HepG2 (cell line): ENCODE measurements around the gene NAA38. TPM values are rescaled to one million over a fixed set of nuclear protein-coding genes. Genes with fewer than 3 reads are reported as not detected.

Source experiments
- AGO1 ChIP-seq: fragments of 200-400 bp; formaldehyde crosslinking; IDR thresholded peaks from 2 replicates; pipeline ENCODE4 v1.6.1; 2017; ENCODE audit warnings: mild to moderate bottlenecking, low read depth, low read length, moderate library complexity; ENCODE audit not compliant: poor library complexity, severe bottlenecking
- ARHGAP35 ChIP-seq: sonication (generic); formaldehyde crosslinking; IDR thresholded peaks from 2 replicates; pipeline ENCODE4 v1.9.0; 2022; ENCODE audit warnings: mild to moderate bottlenecking, inconsistent platforms, moderate library complexity, missing genetic modification reagents, borderline replicate concordance
- ATF1 ChIP-seq: IDR thresholded peaks from 2 replicates; pipeline ENCODE4 v1.6.1; 2016; ENCODE audit warnings: mild to moderate bottlenecking, control low read depth
- GABPA ChIP-seq, 2 experiments: IDR thresholded peaks; 2 replicates each; pipeline ENCODE4 v1.6.1; 2011 to 2016; ENCODE audit warnings: low read depth in 2 of 2, low read length in 1 of 2, missing biosample characterization in 1 of 2, missing genetic modification characterization in 1 of 2
- MAFG ChIP-seq: sonication (generic); formaldehyde crosslinking; IDR thresholded peaks from 2 replicates; pipeline ENCODE4 v1.5.1; 2020; ENCODE audit warnings: mild to moderate bottlenecking, missing genetic modification reagents
- RBM39 ChIP-seq: fragments of 200-400 bp; formaldehyde crosslinking; IDR thresholded peaks from one replicate; pipeline ENCODE4 v1.6.1; 2018; ENCODE audit warnings: antibody characterized with exemption, mild to moderate bottlenecking, low read depth, low read length; ENCODE audit not compliant: poor library complexity, severe bottlenecking
- RCOR2 ChIP-seq: IDR thresholded peaks from 2 replicates; pipeline ENCODE4 v1.6.1; 2016; ENCODE audit warnings: missing biosample characterization, missing genetic modification reagents
- REPIN1 ChIP-seq: sonication (generic); formaldehyde crosslinking; IDR thresholded peaks from 2 replicates; pipeline ENCODE4 v1.8.0; 2022; ENCODE audit warnings: missing genetic modification reagents, low read depth, mild to moderate bottlenecking, borderline replicate concordance
- STAT5B ChIP-seq: sonication (generic); formaldehyde crosslinking; IDR thresholded peaks from 2 replicates; pipeline ENCODE4 v1.4.0; 2020; ENCODE audit warnings: missing genetic modification reagents
- YEATS4 ChIP-seq: sonication (generic); formaldehyde crosslinking; IDR thresholded peaks from 2 replicates; pipeline ENCODE4 v1.4.0; 2020; ENCODE audit warnings: missing genetic modification reagents, borderline replicate concordance
- ZBTB7B ChIP-seq: sonication (generic); formaldehyde crosslinking; IDR thresholded peaks from 2 replicates; pipeline ENCODE4 v1.4.0; 2020; ENCODE audit warnings: missing genetic modification reagents
- ZNF652 ChIP-seq: IDR thresholded peaks from 2 replicates; pipeline ENCODE4 v1.6.1; 2016; ENCODE audit warnings: low read depth, borderline replicate concordance
- ZSCAN30 ChIP-seq: sonication (generic); formaldehyde crosslinking; IDR thresholded peaks from 2 replicates; pipeline ENCODE4 v1.5.0; 2020; ENCODE audit warnings: mild to moderate bottlenecking, missing genetic modification reagents
- ZSCAN31 ChIP-seq: sonication (generic); formaldehyde crosslinking; IDR thresholded peaks from 2 replicates; pipeline ENCODE4 v1.5.0; 2020; ENCODE audit warnings: low read depth, mild to moderate bottlenecking, missing genetic modification reagents
- polyA plus RNA-seq, 8 experiments: library from polyadenylated mRNA; depleted of rRNA in 3 of 8; stranded (reverse) in 7 of 8; unstranded in 1 of 8; fragments of >200 nt; fragmentation: Illumina TruSeq in 4 of 8; extraction: Trizol in 4 of 8; gene quantifications; 2 replicates each; pipeline versions ENCODE4 v1.2.1 to v1.2.3, GENCODE V29; 2011 to 2016; ENCODE audit warnings: low read depth in 4 of 8, missing spikeins in 1 of 8, mixed read lengths in 1 of 8; ENCODE audit not compliant: insufficient read depth in 1 of 8
- total RNA-seq, 5 experiments: library from RNA; depleted of rRNA; stranded (reverse); fragments of >200 nt; fragmentation: Illumina TruSeq; extraction: Trizol; gene quantifications; 2 replicates each; pipeline ENCODE4 v1.2.3, GENCODE V29; 2016; ENCODE audit warnings: low read depth in 1 of 5
- TF ChIP-seq, protein P1 (sequence below): sonication (generic); formaldehyde crosslinking; IDR thresholded peaks from 2 replicates; pipeline ENCODE4 v1.5.1; 2020; ENCODE audit warnings: mild to moderate bottlenecking, missing genetic modification reagents, moderate library complexity
- TF ChIP-seq, protein P2 (sequence below): IDR thresholded peaks from 2 replicates; pipeline ENCODE4 v1.6.1; 2016; ENCODE audit warnings: mild to moderate bottlenecking
- TF ChIP-seq, protein P3 (sequence below): sonication (generic); formaldehyde crosslinking; conservative IDR thresholded peaks from 2 replicates; pipeline ENCODE4 v1.4.0; 2020; ENCODE audit warnings: mild to moderate bottlenecking, missing genetic modification reagents, moderate library complexity
- TF ChIP-seq, protein P4 (sequence below): sonication (generic); formaldehyde crosslinking; IDR thresholded peaks from 2 replicates; pipeline ENCODE4 v1.5.0; 2020; ENCODE audit warnings: mild to moderate bottlenecking, low read depth, missing genetic modification reagents, borderline replicate concordance
- TF ChIP-seq, protein P5 (sequence below): sonication (generic); formaldehyde crosslinking; conservative IDR thresholded peaks from 2 replicates; pipeline ENCODE4 v1.4.0; 2020; ENCODE audit warnings: missing genetic modification reagents

Gene NAA38
- total and polyA plus RNA-seq, 2 of the 13 experiments (the other 11 are each of a cell fraction or from before 2014, with no cell fraction given), result 46.9 to 91.6 TPM

DNA sequence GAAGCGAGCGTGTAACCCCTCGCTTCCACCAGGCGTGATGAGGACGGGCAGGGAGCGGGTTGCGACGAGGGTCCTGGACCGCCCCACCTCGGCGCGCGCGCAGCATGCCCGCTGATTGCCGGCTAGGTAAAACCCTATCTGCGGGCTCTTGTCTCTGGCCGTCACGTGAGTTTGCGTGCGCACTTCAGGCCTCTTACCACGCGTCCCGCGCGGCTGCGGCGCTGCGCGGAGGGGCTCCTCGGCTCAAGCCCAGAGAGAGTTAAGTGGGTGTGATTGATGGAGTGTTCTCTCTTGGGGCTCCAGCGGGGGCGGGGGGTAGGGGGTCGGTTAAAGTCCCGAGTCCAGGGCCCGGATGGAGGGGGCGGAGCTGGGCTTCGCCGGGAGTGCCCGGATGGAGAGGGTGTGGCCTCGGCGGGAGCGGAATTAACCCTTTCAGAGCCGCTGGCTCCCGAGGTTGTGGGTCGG is 15.4 kb downstream of the NAA38 start (continued):
- TF ChIP-seq, protein P1, sequence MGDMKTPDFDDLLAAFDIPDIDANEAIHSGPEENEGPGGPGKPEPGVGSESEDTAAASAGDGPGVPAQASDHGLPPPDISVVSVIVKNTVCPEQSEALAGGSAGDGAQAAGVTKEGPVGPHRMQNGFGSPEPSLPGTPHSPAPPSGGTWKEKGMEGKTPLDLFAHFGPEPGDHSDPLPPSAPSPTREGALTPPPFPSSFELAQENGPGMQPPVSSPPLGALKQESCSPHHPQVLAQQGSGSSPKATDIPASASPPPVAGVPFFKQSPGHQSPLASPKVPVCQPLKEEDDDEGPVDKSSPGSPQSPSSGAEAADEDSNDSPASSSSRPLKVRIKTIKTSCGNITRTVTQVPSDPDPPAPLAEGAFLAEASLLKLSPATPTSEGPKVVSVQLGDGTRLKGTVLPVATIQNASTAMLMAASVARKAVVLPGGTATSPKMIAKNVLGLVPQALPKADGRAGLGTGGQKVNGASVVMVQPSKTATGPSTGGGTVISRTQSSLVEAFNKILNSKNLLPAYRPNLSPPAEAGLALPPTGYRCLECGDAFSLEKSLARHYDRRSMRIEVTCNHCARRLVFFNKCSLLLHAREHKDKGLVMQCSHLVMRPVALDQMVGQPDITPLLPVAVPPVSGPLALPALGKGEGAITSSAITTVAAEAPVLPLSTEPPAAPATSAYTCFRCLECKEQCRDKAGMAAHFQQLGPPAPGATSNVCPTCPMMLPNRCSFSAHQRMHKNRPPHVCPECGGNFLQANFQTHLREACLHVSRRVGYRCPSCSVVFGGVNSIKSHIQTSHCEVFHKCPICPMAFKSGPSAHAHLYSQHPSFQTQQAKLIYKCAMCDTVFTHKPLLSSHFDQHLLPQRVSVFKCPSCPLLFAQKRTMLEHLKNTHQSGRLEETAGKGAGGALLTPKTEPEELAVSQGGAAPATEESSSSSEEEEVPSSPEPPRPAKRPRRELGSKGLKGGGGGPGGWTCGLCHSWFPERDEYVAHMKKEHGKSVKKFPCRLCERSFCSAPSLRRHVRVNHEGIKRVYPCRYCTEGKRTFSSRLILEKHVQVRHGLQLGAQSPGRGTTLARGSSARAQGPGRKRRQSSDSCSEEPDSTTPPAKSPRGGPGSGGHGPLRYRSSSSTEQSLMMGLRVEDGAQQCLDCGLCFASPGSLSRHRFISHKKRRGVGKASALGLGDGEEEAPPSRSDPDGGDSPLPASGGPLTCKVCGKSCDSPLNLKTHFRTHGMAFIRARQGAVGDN (CRISPR knock-in tag), result peak; percentile 65; the same call in 1 of the 2 replicates
- TF ChIP-seq REPIN1 (CRISPR knock-in tag) (peak; percentile 69; the same call in 1 of the 2 replicates), ZSCAN30 (CRISPR knock-in tag) (no peak), RCOR2 (CRISPR knock-in tag) (no peak), AGO1 (peak; percentile 71), ZNF652 (CRISPR knock-in tag) (peak; percentile 99), YEATS4 (CRISPR knock-in tag) (peak; percentile 49), STAT5B (CRISPR knock-in tag) (no peak), MAFG (CRISPR knock-in tag) (no peak), ARHGAP35 (0 out of 2 replicates have a peak, but pooled peaks have one; percentile 20), RBM39 (no peak), ZSCAN31 (CRISPR knock-in tag) (0 out of 2 replicates have a peak, but pooled peaks have one; percentile 50), ATF1 (CRISPR knock-in tag) (peak; percentile 14; the same call in 1 of the 2 replicates), ZBTB7B (CRISPR knock-in tag) (0 out of 2 replicates have a peak, but pooled peaks have one; percentile 25), GABPA (IDR thresholded peaks at IDR 0.05; ENCODE audit: low read depth, low read length) (no peak), GABPA (CRISPR knock-in tag; IDR thresholded peaks at IDR 0.05; ENCODE audit: low read depth) (0 out of 2 replicates have a peak, but pooled peaks have one; percentile 50)
- TF ChIP-seq, protein P2, sequence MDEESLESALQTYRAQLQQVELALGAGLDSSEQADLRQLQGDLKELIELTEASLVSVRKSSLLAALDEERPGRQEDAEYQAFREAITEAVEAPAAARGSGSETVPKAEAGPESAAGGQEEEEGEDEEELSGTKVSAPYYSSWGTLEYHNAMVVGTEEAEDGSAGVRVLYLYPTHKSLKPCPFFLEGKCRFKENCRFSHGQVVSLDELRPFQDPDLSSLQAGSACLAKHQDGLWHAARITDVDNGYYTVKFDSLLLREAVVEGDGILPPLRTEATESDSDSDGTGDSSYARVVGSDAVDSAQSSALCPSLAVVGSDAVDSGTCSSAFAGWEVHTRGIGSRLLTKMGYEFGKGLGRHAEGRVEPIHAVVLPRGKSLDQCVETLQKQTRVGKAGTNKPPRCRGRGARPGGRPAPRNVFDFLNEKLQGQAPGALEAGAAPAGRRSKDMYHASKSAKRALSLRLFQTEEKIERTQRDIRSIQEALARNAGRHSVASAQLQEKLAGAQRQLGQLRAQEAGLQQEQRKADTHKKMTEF, result peak; percentile 39; the same call in 1 of the 2 replicates
- TF ChIP-seq, protein P3, sequence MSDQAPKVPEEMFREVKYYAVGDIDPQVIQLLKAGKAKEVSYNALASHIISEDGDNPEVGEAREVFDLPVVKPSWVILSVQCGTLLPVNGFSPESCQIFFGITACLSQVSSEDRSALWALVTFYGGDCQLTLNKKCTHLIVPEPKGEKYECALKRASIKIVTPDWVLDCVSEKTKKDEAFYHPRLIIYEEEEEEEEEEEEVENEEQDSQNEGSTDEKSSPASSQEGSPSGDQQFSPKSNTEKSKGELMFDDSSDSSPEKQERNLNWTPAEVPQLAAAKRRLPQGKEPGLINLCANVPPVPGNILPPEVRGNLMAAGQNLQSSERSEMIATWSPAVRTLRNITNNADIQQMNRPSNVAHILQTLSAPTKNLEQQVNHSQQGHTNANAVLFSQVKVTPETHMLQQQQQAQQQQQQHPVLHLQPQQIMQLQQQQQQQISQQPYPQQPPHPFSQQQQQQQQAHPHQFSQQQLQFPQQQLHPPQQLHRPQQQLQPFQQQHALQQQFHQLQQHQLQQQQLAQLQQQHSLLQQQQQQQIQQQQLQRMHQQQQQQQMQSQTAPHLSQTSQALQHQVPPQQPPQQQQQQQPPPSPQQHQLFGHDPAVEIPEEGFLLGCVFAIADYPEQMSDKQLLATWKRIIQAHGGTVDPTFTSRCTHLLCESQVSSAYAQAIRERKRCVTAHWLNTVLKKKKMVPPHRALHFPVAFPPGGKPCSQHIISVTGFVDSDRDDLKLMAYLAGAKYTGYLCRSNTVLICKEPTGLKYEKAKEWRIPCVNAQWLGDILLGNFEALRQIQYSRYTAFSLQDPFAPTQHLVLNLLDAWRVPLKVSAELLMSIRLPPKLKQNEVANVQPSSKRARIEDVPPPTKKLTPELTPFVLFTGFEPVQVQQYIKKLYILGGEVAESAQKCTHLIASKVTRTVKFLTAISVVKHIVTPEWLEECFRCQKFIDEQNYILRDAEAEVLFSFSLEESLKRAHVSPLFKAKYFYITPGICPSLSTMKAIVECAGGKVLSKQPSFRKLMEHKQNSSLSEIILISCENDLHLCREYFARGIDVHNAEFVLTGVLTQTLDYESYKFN, result peak; percentile 70
- TF ChIP-seq, protein P4, sequence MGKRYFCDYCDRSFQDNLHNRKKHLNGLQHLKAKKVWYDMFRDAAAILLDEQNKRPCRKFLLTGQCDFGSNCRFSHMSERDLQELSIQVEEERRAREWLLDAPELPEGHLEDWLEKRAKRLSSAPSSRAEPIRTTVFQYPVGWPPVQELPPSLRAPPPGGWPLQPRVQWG (CRISPR knock-in tag), result no peak
- TF ChIP-seq, protein P5, sequence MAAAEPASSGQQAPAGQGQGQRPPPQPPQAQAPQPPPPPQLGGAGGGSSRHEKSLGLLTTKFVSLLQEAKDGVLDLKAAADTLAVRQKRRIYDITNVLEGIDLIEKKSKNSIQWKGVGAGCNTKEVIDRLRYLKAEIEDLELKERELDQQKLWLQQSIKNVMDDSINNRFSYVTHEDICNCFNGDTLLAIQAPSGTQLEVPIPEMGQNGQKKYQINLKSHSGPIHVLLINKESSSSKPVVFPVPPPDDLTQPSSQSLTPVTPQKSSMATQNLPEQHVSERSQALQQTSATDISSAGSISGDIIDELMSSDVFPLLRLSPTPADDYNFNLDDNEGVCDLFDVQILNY, result no peak
